K562 (cell line): ENCODE measurements around the gene TAF8. TPM values are rescaled to one million over a fixed set of nuclear protein-coding genes. Genes with fewer than 3 reads are reported as not detected.

Experiments used
- ARID4B ChIP-seq: sonication (generic); formaldehyde crosslinking; IDR thresholded peaks from 2 replicates; pipeline ENCODE4 v1.8.0; 2022; ENCODE audit warnings: mild to moderate bottlenecking, missing genetic modification reagents
- CTBP1 ChIP-seq: fragments of 450-650 bp; IDR thresholded peaks from 2 replicates; pipeline ENCODE4 v1.6.1; 2016; ENCODE audit warnings: borderline replicate concordance
- ESRRA ChIP-seq: fragments of 450-650 bp; IDR thresholded peaks from 2 replicates; pipeline ENCODE4 v1.6.1; 2014; ENCODE audit warnings: low read depth, mild to moderate bottlenecking, moderate library complexity, borderline replicate concordance
- EZH2 ChIP-seq: IDR thresholded peaks from 2 replicates; pipeline ENCODE4 v1.6.1; 2012; ENCODE audit warnings: low read depth, mild to moderate bottlenecking, inconsistent platforms, low read length, borderline replicate concordance
- KAT2B ChIP-seq: IDR thresholded peaks from one replicate; pipeline ENCODE4 v1.6.1; 2012; ENCODE audit warnings: low read depth, mild to moderate bottlenecking, control low read depth, inconsistent platforms, low read length, moderate library complexity
- MECOM ChIP-seq: fragments of 250-450 bp; sonication (Bioruptor Pico); IDR thresholded peaks from 2 replicates; pipeline ENCODE4 v1.8.0; 2022; ENCODE audit warnings: inconsistent platforms
- MED1 ChIP-seq: sonication (generic); formaldehyde crosslinking; IDR thresholded peaks from 2 replicates; pipeline ENCODE4 v1.8.1; 2023; ENCODE audit warnings: missing genetic modification reagents, borderline replicate concordance
- MEIS2 ChIP-seq: fragments of 450-650 bp; IDR thresholded peaks from 2 replicates; pipeline ENCODE4 v1.6.1; 2014; ENCODE audit warnings: mild to moderate bottlenecking; ENCODE audit not compliant: partially characterized antibody
- NFATC3 ChIP-seq: fragments of 450-650 bp; IDR thresholded peaks from 2 replicates; pipeline ENCODE4 v1.6.1; 2017; ENCODE audit warnings: mild to moderate bottlenecking
- POLR2A ChIP-seq: fragments of 450-650 bp; conservative IDR thresholded peaks from 2 replicates; pipeline ENCODE4 v1.6.1; 2016
- PYGO2 ChIP-seq: fragments of 450-650 bp; IDR thresholded peaks from 2 replicates; pipeline ENCODE4 v1.6.1; 2016; ENCODE audit warnings: mild to moderate bottlenecking, missing genetic modification characterization, moderate library complexity, missing compliant biosample characterization
- SNAPC5 ChIP-seq: fragments of 250-450 bp; sonication (Bioruptor Pico); IDR thresholded peaks from 2 replicates; pipeline ENCODE4 v1.8.0; 2021; ENCODE audit warnings: moderate library complexity, mild to moderate bottlenecking, inconsistent platforms
- THRAP3 ChIP-seq: fragments of 450-650 bp; IDR thresholded peaks from 2 replicates; pipeline ENCODE4 v1.6.1; 2016; ENCODE audit warnings: mild to moderate bottlenecking, inconsistent platforms, borderline replicate concordance
- ZBTB34 ChIP-seq: fragments of 250-450 bp; sonication (Bioruptor Pico); IDR thresholded peaks from 2 replicates; pipeline ENCODE4 v1.8.0; 2021; ENCODE audit warnings: mild to moderate bottlenecking, moderate library complexity
- ZKSCAN1 ChIP-seq: fragments of 150-350 bp; IDR thresholded peaks from 2 replicates; pipeline ENCODE4 v1.6.1; 2016; ENCODE audit warnings: low read depth, low read length
- ZNF239 ChIP-seq: fragments of 250-450 bp; sonication (Bioruptor Pico); IDR thresholded peaks from 2 replicates; pipeline ENCODE4 v1.4.0; 2020; ENCODE audit warnings: mild to moderate bottlenecking
- ZNF253 ChIP-seq: fragments of 250-450 bp; sonication (Bioruptor Pico); conservative IDR thresholded peaks from 2 replicates; pipeline ENCODE4 v1.6.1; 2021; ENCODE audit warnings: mild to moderate bottlenecking
- ZNF584 ChIP-seq: fragments of 200-800 bp; sonication (Bioruptor generic); IDR thresholded peaks from 2 replicates; pipeline ENCODE4 v1.6.1; 2016; ENCODE audit warnings: low read depth, mild to moderate bottlenecking, missing genetic modification characterization, missing compliant biosample characterization
- ZSCAN32 ChIP-seq: fragments of 450-650 bp; formaldehyde crosslinking; IDR thresholded peaks from 2 replicates; pipeline ENCODE4 v1.4.0; 2020; ENCODE audit warnings: mild to moderate bottlenecking, moderate library complexity
- polyA plus RNA-seq, 8 experiments: library from polyadenylated mRNA; depleted of rRNA in 4 of 8; stranded (reverse) in 5 of 8; unstranded in 3 of 8; fragments of >200 nt; fragmentation: Nextera tagmentation in 2 of 8; fragmentation: Illumina TruSeq in 1 of 8; extraction: Ambion mirVana in 2 of 8; extraction: Trizol in 1 of 8; gene quantifications; 2 replicates each; pipeline versions ENCODE4 v1.2.1 to v1.2.3, GENCODE V29; 2011 to 2014; ENCODE audit warnings: inconsistent platforms in 1 of 8, missing spikeins in 1 of 8
- total RNA-seq, 7 experiments: library from RNA; depleted of rRNA in 6 of 7; stranded (reverse); fragments of >200 nt in 6 of 7; fragmentation: Illumina TruSeq in 2 of 7; extraction: Trizol in 2 of 7; gene quantifications; 2 replicates each; pipeline versions ENCODE4 v1.2.1 to v1.2.3, GENCODE V29; 2011 to 2021; ENCODE audit warnings: low replicate concordance in 1 of 7
- TF ChIP-seq, protein P1 (sequence below), 2 experiments: fragments of 450-650 bp in 1 of 2; sonication (generic) in 1 of 2; formaldehyde crosslinking in 1 of 2; IDR thresholded peaks in 1 of 2; conservative IDR thresholded peaks in 1 of 2; 2 replicates each; pipeline versions ENCODE4 v1.6.1 to v1.8.1; 2016 to 2023; ENCODE audit warnings: mild to moderate bottlenecking in 2 of 2, moderate library complexity in 2 of 2, inconsistent platforms in 1 of 2, missing genetic modification reagents in 1 of 2

The TAF8 gene
- total and polyA plus RNA-seq, 9 of the 15 experiments (the other 6 are each of a cell fraction or from before 2014, with no cell fraction given) = 29.4 to 84.0 (median 52.6) TPM

- TF ChIP-seq ARID4B (CRISPR knock-in tag) = 0 out of 2 replicates have a peak, but pooled peaks have one; percentile 58
- peak; percentile 94 for TF ChIP-seq CTBP1
- no peak for TF ChIP-seq ZNF584 (CRISPR knock-in tag)
- no peak for TF ChIP-seq ZSCAN32 (CRISPR knock-in tag)
- no peak for TF ChIP-seq ZNF239 (CRISPR knock-in tag)
- TF ChIP-seq POLR2A = 0 out of 2 replicates have a peak, but pooled peaks have one; percentile 18
- TF ChIP-seq ESRRA = peak; percentile 82
- TF ChIP-seq EZH2 = no peak
- no peak for TF ChIP-seq MECOM (CRISPR knock-in tag)
- no peak for TF ChIP-seq ZNF253 (CRISPR knock-in tag)
- TF ChIP-seq ZBTB34 (CRISPR knock-in tag) = no peak
- TF ChIP-seq, protein P1, sequence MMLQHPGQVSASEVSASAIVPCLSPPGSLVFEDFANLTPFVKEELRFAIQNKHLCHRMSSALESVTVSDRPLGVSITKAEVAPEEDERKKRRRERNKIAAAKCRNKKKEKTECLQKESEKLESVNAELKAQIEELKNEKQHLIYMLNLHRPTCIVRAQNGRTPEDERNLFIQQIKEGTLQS (IDR thresholded peaks at IDR 0.05) = peak; percentile 38; the same call in 1 of the 2 replicates
- TF ChIP-seq, protein P1 (CRISPR knock-in tag; conservative IDR thresholded peaks at IDR 0.05) = no peak
- no peak for TF ChIP-seq THRAP3
- no peak for TF ChIP-seq NFATC3
- no peak for TF ChIP-seq PYGO2
- TF ChIP-seq MEIS2 = peak; percentile 33
- TF ChIP-seq MED1 = no peak
- TF ChIP-seq SNAPC5 (CRISPR knock-in tag) = no peak
- TF ChIP-seq ZKSCAN1 = peak; percentile 47; the same call in 1 of the 2 replicates
- TF ChIP-seq KAT2B = no peak
These were observed 40.0 kb upstream of the TAF8 start (continued) for GRCh38 chr6:42010185-42010891.
